Tibial artery (tissue), 4 donors: ENCODE results near the gene CISD2.
"Not testable (repeated sequence)": the region's sequence is repeated elsewhere in the genome, so short reads cannot be mapped to it uniquely, and the experiment has no call there.

Experiments used
- DNase-seq, 2 donors: peaks; one replicate each; pipeline ENCODE4 v3.0.0-alpha.2; 2019
- H3K27ac ChIP-seq, 2 donors: fragments of 200-600 bp; sonication (generic) in 1 of 2; 1 replicate in 1 of 2; 2 replicates in 1 of 2; pipeline ENCODE4 v1.5.1; 2018 to 2019; ENCODE audit warnings: mild to moderate bottlenecking in 1 of 2
- H3K27me3 ChIP-seq, 2 donors: fragments of 200-600 bp; sonication (generic) in 1 of 2; one replicate each; pipeline versions ENCODE4 v1.5.1 to v1.6.0; 2016 to 2019
- H3K36me3 ChIP-seq, 3 donors: fragments of 200-600 bp; sonication (generic) in 2 of 3; one replicate each; pipeline ENCODE4 v1.5.1; 2016 to 2019; ENCODE audit warnings: mild to moderate bottlenecking in 2 of 3
- H3K4me1 ChIP-seq, 4 donors: fragments of 200-600 bp; sonication (generic) in 2 of 4; 1 replicate in 3 of 4; 2 replicates in 1 of 4; pipeline ENCODE4 v1.5.1; 2016 to 2019
- H3K4me3 ChIP-seq, 2 donors: fragments of 200-600 bp; sonication (generic) in 1 of 2; 1 replicate in 1 of 2; 2 replicates in 1 of 2; pipeline ENCODE4 v1.5.1; 2018 to 2019; ENCODE audit warnings: mild to moderate bottlenecking in 2 of 2
- H3K9me3 ChIP-seq, 3 donors: fragments of 200-600 bp; sonication (generic) in 1 of 3; one replicate each; pipeline ENCODE4 v1.5.1; 2016 to 2019
- intact Hi-C: fragments of 100-400 bp; cut with DNase I; formaldehyde crosslinking; loops from one replicate; pipeline ENCODE4 v1.15.0; 2023; ENCODE audit warnings: low total_unique reads
- TF ChIP-seq, protein P1 (sequence below), 2 experiments: fragments of 200-600 bp in 1 of 2; fragments of 450-650 bp in 1 of 2; IDR thresholded peaks; one replicate each; pipeline ENCODE4 v1.5.1; 2017 to 2019; ENCODE audit warnings: antibody characterized with exemption in 2 of 2, mild to moderate bottlenecking in 1 of 2, moderate library complexity in 1 of 2

CISD2 gene

GRCh38 chr4:102918859-102919258, 50.1 kb downstream of the CISD2 start:
- Histone ChIP-seq H3K36me3 (peaks cover 0 to 4% (median 0%) of the 10 kb centered on the region in 3 donors), H3K27ac (no peak overlapping the region), H3K9me3 (peaks cover 0 to 8% (median 5%) of the 10 kb centered on the region in 3 donors), H3K4me1 (no peaks in the 10 kb centered on the region), H3K4me3 (no peak overlapping the region), H3K27me3 (no peaks in the 10 kb centered on the region)
- DNase-seq: no peak
- intact Hi-C loops: no loop called here
- TF ChIP-seq, protein P1, sequence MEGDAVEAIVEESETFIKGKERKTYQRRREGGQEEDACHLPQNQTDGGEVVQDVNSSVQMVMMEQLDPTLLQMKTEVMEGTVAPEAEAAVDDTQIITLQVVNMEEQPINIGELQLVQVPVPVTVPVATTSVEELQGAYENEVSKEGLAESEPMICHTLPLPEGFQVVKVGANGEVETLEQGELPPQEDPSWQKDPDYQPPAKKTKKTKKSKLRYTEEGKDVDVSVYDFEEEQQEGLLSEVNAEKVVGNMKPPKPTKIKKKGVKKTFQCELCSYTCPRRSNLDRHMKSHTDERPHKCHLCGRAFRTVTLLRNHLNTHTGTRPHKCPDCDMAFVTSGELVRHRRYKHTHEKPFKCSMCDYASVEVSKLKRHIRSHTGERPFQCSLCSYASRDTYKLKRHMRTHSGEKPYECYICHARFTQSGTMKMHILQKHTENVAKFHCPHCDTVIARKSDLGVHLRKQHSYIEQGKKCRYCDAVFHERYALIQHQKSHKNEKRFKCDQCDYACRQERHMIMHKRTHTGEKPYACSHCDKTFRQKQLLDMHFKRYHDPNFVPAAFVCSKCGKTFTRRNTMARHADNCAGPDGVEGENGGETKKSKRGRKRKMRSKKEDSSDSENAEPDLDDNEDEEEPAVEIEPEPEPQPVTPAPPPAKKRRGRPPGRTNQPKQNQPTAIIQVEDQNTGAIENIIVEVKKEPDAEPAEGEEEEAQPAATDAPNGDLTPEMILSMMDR (IDR thresholded peaks at IDR 0.05): no peak

GRCh38 chr4:102919697-102920096, 50.9 kb downstream of the CISD2 start:
- H3K27ac ChIP-seq, intact Hi-C loops, H3K4me1 ChIP-seq, H3K27me3 ChIP-seq, DNase-seq, H3K4me3 ChIP-seq, H3K36me3 ChIP-seq, H3K9me3 ChIP-seq: not testable (repeated sequence)

- Histone ChIP-seq H3K27me3 (no peaks in the 10 kb centered on the region), H3K4me3 (no peak overlapping the region), H3K4me1 (no peaks in the 10 kb centered on the region), H3K36me3 (no peaks in the 10 kb centered on the region), H3K27ac (no peak overlapping the region), H3K9me3 (no peaks in the 10 kb centered on the region)
- intact Hi-C loops: no loop called here
- TF ChIP-seq, protein P1 (IDR thresholded peaks at IDR 0.05): no peak
- no peak for DNase-seq
These were observed 66.9 kb downstream of the CISD2 start for GRCh38 chr4:102935716-102936115.

DNA sequence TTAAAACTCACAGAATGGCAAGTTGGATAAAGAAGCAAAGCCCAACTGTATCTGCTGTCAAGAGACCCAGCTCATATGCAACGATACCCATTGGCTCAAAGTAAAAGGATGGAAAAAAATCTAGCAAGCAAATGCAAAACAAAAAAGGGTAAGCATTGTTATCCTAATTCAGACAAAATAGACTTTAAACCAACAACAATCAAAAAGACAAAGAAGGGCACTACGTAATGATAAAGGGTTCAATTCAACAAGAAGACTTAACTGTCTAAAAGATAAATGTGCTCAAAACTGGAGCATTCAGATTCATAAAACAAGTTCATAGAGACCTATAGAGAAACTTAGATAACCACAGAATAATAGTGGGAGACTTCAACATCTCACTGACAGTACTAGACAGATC, 69.3 kb downstream of the CISD2 start:
- H3K4me3 ChIP-seq, intact Hi-C loops, DNase-seq, H3K36me3 ChIP-seq, H3K27me3 ChIP-seq, H3K9me3 ChIP-seq, H3K4me1 ChIP-seq, H3K27ac ChIP-seq: not testable (repeated sequence)
